Measurements from ENCODE around the gene CKAP4. TPM values are rescaled to one million over a fixed set of nuclear protein-coding genes. Genes with fewer than 3 reads are reported as not detected.
A peak's percentile ranks its signal among the peaks of the same experiment; 100 is the strongest.

The CKAP4 gene
- total and polyA plus RNA-seq, 2 of the 13 experiments (the other 11 are each of a cell fraction or from before 2014, with no cell fraction given) = 39.2 to 70.2 TPM

GRCh38 chr12:106248312-106248845, 559 bp upstream of the CKAP4 start (continued):
- TF ChIP-seq, protein P1, sequence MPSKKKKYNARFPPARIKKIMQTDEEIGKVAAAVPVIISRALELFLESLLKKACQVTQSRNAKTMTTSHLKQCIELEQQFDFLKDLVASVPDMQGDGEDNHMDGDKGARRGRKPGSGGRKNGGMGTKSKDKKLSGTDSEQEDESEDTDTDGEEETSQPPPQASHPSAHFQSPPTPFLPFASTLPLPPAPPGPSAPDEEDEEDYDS (CRISPR knock-in tag; IDR thresholded peaks at IDR 0.05) = no peak
- TF ChIP-seq ZSCAN5A (CRISPR knock-in tag; IDR thresholded peaks at IDR 0.05; ENCODE audit: borderline replicate concordance) (0 out of 2 replicates have a peak, but pooled peaks have one; percentile 22), SUZ12 (IDR thresholded peaks at IDR 0.05; ENCODE audit: low read depth, low read length) (no peak), HCFC1 (IDR thresholded peaks at IDR 0.05; ENCODE audit: low read depth, low read length) (no peak), ZNF230 (CRISPR knock-in tag; IDR thresholded peaks at IDR 0.05) (no peak), EED (CRISPR knock-in tag; IDR thresholded peaks at IDR 0.05) (0 out of 2 replicates have a peak, but pooled peaks have one; percentile 21), SOX5 (CRISPR knock-in tag; IDR thresholded peaks at IDR 0.05; ENCODE audit: borderline replicate concordance) (no peak), ZNF274 (CRISPR knock-in tag; IDR thresholded peaks at IDR 0.05) (no peak), SP140L (CRISPR knock-in tag; IDR thresholded peaks at IDR 0.05; ENCODE audit: borderline replicate concordance) (no peak), ZNF501 (CRISPR knock-in tag; IDR thresholded peaks at IDR 0.05) (no peak), SMARCE1 (IDR thresholded peaks at IDR 0.05; ENCODE audit: borderline replicate concordance) (no peak), ZNF354B (CRISPR knock-in tag; IDR thresholded peaks at IDR 0.05) (no peak), REXO4 (CRISPR knock-in tag; IDR thresholded peaks at IDR 0.05; ENCODE audit: borderline replicate concordance) (no peak), TBP (CRISPR knock-in tag; IDR thresholded peaks at IDR 0.05) (no peak), HMGXB4 (CRISPR knock-in tag; IDR thresholded peaks at IDR 0.05; ENCODE audit: borderline replicate concordance in 1 of 2, low read depth in 1 of 2) (peak in 1 of 2 experiments; percentile 50; a peak in 1 of 4 replicates), ZNF883 (CRISPR knock-in tag; IDR thresholded peaks at IDR 0.05; ENCODE audit: not compliant biosample characterization) (no peak), ZNF143 (CRISPR knock-in tag; IDR thresholded peaks at IDR 0.05) (no peak), RBM39 (IDR thresholded peaks at IDR 0.05; ENCODE audit: low read depth, low read length, poor library complexity, severe bottlenecking) (no peak), ZNF138 (CRISPR knock-in tag; IDR thresholded peaks at IDR 0.05; ENCODE audit: low read depth) (no peak)
- TF ChIP-seq, protein P2, sequence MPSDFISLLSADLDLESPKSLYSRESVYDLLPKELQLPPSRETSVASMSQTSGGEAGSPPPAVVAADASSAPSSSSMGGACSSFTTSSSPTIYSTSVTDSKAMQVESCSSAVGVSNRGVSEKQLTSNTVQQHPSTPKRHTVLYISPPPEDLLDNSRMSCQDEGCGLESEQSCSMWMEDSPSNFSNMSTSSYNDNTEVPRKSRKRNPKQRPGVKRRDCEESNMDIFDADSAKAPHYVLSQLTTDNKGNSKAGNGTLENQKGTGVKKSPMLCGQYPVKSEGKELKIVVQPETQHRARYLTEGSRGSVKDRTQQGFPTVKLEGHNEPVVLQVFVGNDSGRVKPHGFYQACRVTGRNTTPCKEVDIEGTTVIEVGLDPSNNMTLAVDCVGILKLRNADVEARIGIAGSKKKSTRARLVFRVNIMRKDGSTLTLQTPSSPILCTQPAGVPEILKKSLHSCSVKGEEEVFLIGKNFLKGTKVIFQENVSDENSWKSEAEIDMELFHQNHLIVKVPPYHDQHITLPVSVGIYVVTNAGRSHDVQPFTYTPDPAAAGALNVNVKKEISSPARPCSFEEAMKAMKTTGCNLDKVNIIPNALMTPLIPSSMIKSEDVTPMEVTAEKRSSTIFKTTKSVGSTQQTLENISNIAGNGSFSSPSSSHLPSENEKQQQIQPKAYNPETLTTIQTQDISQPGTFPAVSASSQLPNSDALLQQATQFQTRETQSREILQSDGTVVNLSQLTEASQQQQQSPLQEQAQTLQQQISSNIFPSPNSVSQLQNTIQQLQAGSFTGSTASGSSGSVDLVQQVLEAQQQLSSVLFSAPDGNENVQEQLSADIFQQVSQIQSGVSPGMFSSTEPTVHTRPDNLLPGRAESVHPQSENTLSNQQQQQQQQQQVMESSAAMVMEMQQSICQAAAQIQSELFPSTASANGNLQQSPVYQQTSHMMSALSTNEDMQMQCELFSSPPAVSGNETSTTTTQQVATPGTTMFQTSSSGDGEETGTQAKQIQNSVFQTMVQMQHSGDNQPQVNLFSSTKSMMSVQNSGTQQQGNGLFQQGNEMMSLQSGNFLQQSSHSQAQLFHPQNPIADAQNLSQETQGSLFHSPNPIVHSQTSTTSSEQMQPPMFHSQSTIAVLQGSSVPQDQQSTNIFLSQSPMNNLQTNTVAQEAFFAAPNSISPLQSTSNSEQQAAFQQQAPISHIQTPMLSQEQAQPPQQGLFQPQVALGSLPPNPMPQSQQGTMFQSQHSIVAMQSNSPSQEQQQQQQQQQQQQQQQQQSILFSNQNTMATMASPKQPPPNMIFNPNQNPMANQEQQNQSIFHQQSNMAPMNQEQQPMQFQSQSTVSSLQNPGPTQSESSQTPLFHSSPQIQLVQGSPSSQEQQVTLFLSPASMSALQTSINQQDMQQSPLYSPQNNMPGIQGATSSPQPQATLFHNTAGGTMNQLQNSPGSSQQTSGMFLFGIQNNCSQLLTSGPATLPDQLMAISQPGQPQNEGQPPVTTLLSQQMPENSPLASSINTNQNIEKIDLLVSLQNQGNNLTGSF (CRISPR knock-in tag; IDR thresholded peaks at IDR 0.05) = peak; percentile 26; the same call in 1 of the 2 replicates

Measured in HepG2 (cell line).